Mesenchymal stem cell (in vitro differentiated cells and primary cell): Measurements from ENCODE around the gene UTP4.

Experiments
- DNase-seq: peaks from one replicate; pipeline ENCODE4 v3.0.0-alpha.2; 2013
- H2AFZ ChIP-seq: one replicate; pipeline ENCODE4 v1.6.1; 2013; ENCODE audit warnings: low read depth, mild to moderate bottlenecking, control low read depth, inconsistent platforms, low read length, moderate library complexity
- H2AK5ac ChIP-seq: 2 replicates; pipeline ENCODE4 v1.6.1; 2013; ENCODE audit warnings: low read length, moderate library complexity, mild to moderate bottlenecking, inconsistent platforms; ENCODE audit not compliant: severe bottlenecking
- H2BK120ac ChIP-seq: one replicate; pipeline ENCODE4 v1.6.1; 2013; ENCODE audit warnings: low read depth, mild to moderate bottlenecking, inconsistent platforms, low read length, moderate library complexity
- H2BK12ac ChIP-seq, 2 experiments: one replicate each; pipeline ENCODE4 v1.6.1; 2013; ENCODE audit warnings: inconsistent platforms in 2 of 2, low read length in 2 of 2, mild to moderate bottlenecking in 2 of 2, moderate library complexity in 2 of 2, control low read depth in 1 of 2
- H2BK15ac ChIP-seq: one replicate; pipeline ENCODE4 v1.6.1; 2013; ENCODE audit warnings: mild to moderate bottlenecking, low read depth, inconsistent platforms; ENCODE audit not compliant: poor library complexity, severe bottlenecking
- H2BK5ac ChIP-seq: 2 replicates; pipeline ENCODE4 v1.6.1; 2013; ENCODE audit warnings: low read depth, mild to moderate bottlenecking, low read length, control low read depth, inconsistent platforms; ENCODE audit not compliant: poor library complexity, severe bottlenecking
- H3K14ac ChIP-seq, 2 experiments: one replicate each; pipeline ENCODE4 v1.6.1; 2013; ENCODE audit warnings: inconsistent platforms in 2 of 2, low read length in 2 of 2, control low read depth in 1 of 2, mild to moderate bottlenecking in 1 of 2, moderate library complexity in 1 of 2
- H3K18ac ChIP-seq, 2 experiments: one replicate each; pipeline ENCODE4 v1.6.1; 2013; ENCODE audit warnings: inconsistent platforms in 2 of 2, low read length in 2 of 2, control low read depth in 1 of 2, low read depth in 1 of 2, mild to moderate bottlenecking in 1 of 2
- H3K23ac ChIP-seq, 2 experiments: one replicate each; pipeline ENCODE4 v1.6.1; 2013; ENCODE audit warnings: inconsistent platforms in 2 of 2, low read length in 2 of 2, mild to moderate bottlenecking in 2 of 2, moderate library complexity in 2 of 2, control low read depth in 1 of 2
- H3K27ac ChIP-seq: 2 replicates; pipeline ENCODE4 v1.5.1; 2013; ENCODE audit warnings: mild to moderate bottlenecking, moderate library complexity, low read length, control low read depth, inconsistent platforms; ENCODE audit not compliant: poor library complexity, severe bottlenecking
- H3K27me3 ChIP-seq, 2 experiments: 2 replicates each; pipeline versions ENCODE4 v1.6.1 to v1.7.0; 2013; ENCODE audit warnings: low read length in 2 of 2, mild to moderate bottlenecking in 2 of 2, moderate library complexity in 2 of 2, control low read depth in 1 of 2, inconsistent platforms in 1 of 2; ENCODE audit not compliant: control insufficient read depth in 1 of 2, insufficient read depth in 1 of 2
- H3K36me3 ChIP-seq, 2 experiments: 2 replicates each; pipeline versions ENCODE4 v1.6.1 to v1.7.0; 2013; ENCODE audit warnings: low read length in 2 of 2, control low read depth in 1 of 2, inconsistent platforms in 1 of 2, low read depth in 1 of 2, mild to moderate bottlenecking in 1 of 2; ENCODE audit not compliant: insufficient read depth in 2 of 2, control insufficient read depth in 1 of 2
- H3K4ac ChIP-seq, 2 experiments: one replicate each; pipeline ENCODE4 v1.6.1; 2013; ENCODE audit warnings: inconsistent platforms in 2 of 2, low read length in 2 of 2, mild to moderate bottlenecking in 2 of 2, moderate library complexity in 2 of 2, control low read depth in 1 of 2, low read depth in 1 of 2
- H3K4me1 ChIP-seq: 2 replicates; pipeline ENCODE4 v1.6.1; 2013; ENCODE audit warnings: low read depth, low read length, control low read depth; ENCODE audit not compliant: control insufficient read depth, insufficient read depth
- H3K4me2 ChIP-seq: 2 replicates; pipeline ENCODE4 v1.6.1; 2013; ENCODE audit warnings: low read length, mild to moderate bottlenecking, inconsistent platforms; ENCODE audit not compliant: poor library complexity, severe bottlenecking
- H3K4me3 ChIP-seq, 2 experiments: 2 replicates each; pipeline versions ENCODE4 v1.5.1 to v1.7.0; 2013; ENCODE audit warnings: low read length in 2 of 2, mild to moderate bottlenecking in 2 of 2, control low read depth in 1 of 2, low read depth in 1 of 2; ENCODE audit not compliant: insufficient read depth in 1 of 2
- H3K79me1 ChIP-seq: replicated peaks from 2 replicates; pipeline ENCODE4 v1.6.1; 2013; ENCODE audit warnings: mild to moderate bottlenecking, control low read depth, low read length, inconsistent platforms; ENCODE audit not compliant: poor library complexity, severe bottlenecking
- H3K9ac ChIP-seq: 2 replicates; pipeline ENCODE4 v1.7.0; 2013; ENCODE audit warnings: mild to moderate bottlenecking, low read length, moderate library complexity
- H3K9me3 ChIP-seq: 2 replicates; pipeline ENCODE4 v1.7.0; 2013; ENCODE audit warnings: mild to moderate bottlenecking, low read length; ENCODE audit not compliant: control insufficient read depth
- H4K8ac ChIP-seq: one replicate; pipeline ENCODE4 v1.6.1; 2013; ENCODE audit warnings: inconsistent platforms, mild to moderate bottlenecking, low read length, moderate library complexity
- H4K91ac ChIP-seq: one replicate; pipeline ENCODE4 v1.6.1; 2013; ENCODE audit warnings: mild to moderate bottlenecking, low read length, inconsistent platforms
- WGBS: methylation state at CpG from one replicate; pipeline ENCODE4 v1.1.7; 2013; ENCODE audit warnings: mixed read lengths; 5-methylcytosine and 5-hydroxymethylcytosine counted together

Gene UTP4

DNA sequence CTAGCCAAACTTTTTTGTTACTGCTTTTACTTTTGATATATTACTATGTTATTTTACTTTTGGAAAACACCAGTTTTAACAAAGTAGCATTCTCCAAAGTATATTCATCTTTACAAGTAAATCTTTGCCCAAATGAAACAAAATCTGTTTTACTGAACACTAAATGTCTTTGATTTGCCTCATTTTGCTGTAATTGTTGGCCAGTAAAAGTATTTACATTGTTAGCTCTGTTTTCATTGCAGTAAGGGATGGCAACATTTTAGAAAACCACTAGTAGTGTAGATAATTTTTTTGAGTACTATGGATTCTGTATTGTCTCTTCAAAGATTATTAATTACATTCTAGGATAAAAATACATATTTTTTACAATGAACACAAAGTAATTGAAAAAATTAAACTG, 65.1 kb downstream of the UTP4 start:
- no peak overlapping the region for H3K4me2 ChIP-seq
- peaks cover 3% of the 10 kb centered on the region for H3K4me1 ChIP-seq
- no peak overlapping the region for H4K8ac ChIP-seq
- no peak overlapping the region for H3K18ac ChIP-seq
- no peak overlapping the region for H3K9ac ChIP-seq
- no peak overlapping the region for H3K14ac ChIP-seq
- H2BK12ac ChIP-seq, result no peak overlapping the region
- H4K91ac ChIP-seq, result no peak overlapping the region
- no peaks in the 10 kb centered on the region for H3K9me3 ChIP-seq
- no peak overlapping the region for H2AK5ac ChIP-seq
- H2BK5ac ChIP-seq, result no peak overlapping the region
- no peaks in the 10 kb centered on the region for H3K27me3 ChIP-seq
- H3K27ac ChIP-seq, result no peak overlapping the region
- no peak overlapping the region for H3K4me3 ChIP-seq
- no peak overlapping the region for H2AFZ ChIP-seq
- peaks cover 13% of the 10 kb centered on the region for H3K79me1 ChIP-seq
- H2BK15ac ChIP-seq, result no peak overlapping the region
- H3K36me3 ChIP-seq, result no peaks in the 10 kb centered on the region
- no peak overlapping the region for H3K4ac ChIP-seq
- no peak for DNase-seq
- H3K23ac ChIP-seq, result no peak overlapping the region
- no peak overlapping the region for H2BK120ac ChIP-seq

DNA sequence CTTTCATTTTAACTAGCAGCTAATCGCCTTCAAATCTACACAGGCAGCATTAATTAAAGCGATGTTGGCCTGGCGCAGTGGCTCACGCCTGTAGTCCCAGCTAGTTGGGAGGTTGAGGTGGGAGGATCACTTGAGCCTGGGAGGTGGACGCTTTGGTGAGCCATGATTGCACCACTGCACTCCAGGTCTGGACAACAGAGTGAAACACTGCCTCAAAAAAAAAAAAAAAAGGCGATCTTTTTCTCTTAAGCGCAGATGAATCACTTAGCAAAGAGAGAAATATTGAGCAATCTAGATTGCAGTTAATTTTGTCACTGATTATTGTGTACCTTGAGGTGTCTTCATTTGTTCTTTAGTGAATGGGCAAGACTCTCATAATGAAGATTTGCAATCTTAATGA, 66.9 kb downstream of the UTP4 start:
- Histone ChIP-seq H3K79me1 (peaks cover 14% of the 10 kb centered on the region), H4K8ac (no peak overlapping the region), H3K23ac (no peak overlapping the region), H2AK5ac (no peak overlapping the region), H4K91ac (no peak overlapping the region), H3K14ac (no peak overlapping the region), H2BK12ac (no peak overlapping the region), H3K27ac (no peak overlapping the region), H3K9ac (peak overlapping the region; percentile 22), H3K4me3 (no peak overlapping the region), H3K27me3 (no peaks in the 10 kb centered on the region), H3K4me1 (peaks cover 4% of the 10 kb centered on the region), H2AFZ (no peak overlapping the region), H2BK5ac (no peak overlapping the region), H2BK15ac (no peak overlapping the region), H3K4me2 (no peak overlapping the region), H3K9me3 (no peaks in the 10 kb centered on the region), H3K18ac (no peak overlapping the region), H2BK120ac (no peak overlapping the region), H3K4ac (no peak overlapping the region), H3K36me3 (no peaks in the 10 kb centered on the region)
- WGBS, result 96% methylated on average over 7 of the region's 7 CpGs
- DNase-seq, result peak; percentile 55

DNA sequence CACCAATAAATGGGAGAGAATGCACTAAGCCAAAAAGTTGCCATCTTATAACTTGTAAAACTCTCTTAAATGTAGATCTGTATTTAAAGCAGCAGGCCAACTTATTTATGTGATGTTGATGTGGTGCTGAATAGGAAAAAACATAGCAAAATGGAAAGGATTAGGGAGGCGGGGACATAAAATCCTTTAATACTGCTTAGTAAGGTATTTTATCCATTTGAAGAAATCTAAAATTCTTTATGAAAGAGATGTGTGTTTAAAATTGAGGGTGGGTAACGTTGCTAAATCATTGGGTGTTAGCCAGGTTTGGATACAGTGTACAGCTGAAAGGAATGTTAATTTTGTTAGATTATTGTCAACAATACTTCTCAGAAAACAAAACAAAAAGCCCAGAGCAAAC, 68.8 kb downstream of the UTP4 start:
- Histone ChIP-seq H2BK15ac (no peak overlapping the region), H3K4me1 (peaks cover 5% of the 10 kb centered on the region), H3K4me3 (no peak overlapping the region), H3K36me3 (no peaks in the 10 kb centered on the region), H3K4ac (no peak overlapping the region), H3K27ac (no peak overlapping the region), H3K9me3 (no peaks in the 10 kb centered on the region), H2BK120ac (no peak overlapping the region), H2BK12ac (no peak overlapping the region), H2AK5ac (no peak overlapping the region), H2BK5ac (no peak overlapping the region), H3K14ac (no peak overlapping the region), H3K4me2 (no peak overlapping the region), H4K8ac (no peak overlapping the region), H2AFZ (no peak overlapping the region), H4K91ac (no peak overlapping the region), H3K18ac (no peak overlapping the region), H3K23ac (no peak overlapping the region), H3K27me3 (no peaks in the 10 kb centered on the region), H3K79me1 (peaks cover 10% of the 10 kb centered on the region), H3K9ac (peak overlapping the region; percentile 4)
- DNase-seq, result no peak
- 100% methylated on average over 1 of the region's 2 CpGs for WGBS

DNA sequence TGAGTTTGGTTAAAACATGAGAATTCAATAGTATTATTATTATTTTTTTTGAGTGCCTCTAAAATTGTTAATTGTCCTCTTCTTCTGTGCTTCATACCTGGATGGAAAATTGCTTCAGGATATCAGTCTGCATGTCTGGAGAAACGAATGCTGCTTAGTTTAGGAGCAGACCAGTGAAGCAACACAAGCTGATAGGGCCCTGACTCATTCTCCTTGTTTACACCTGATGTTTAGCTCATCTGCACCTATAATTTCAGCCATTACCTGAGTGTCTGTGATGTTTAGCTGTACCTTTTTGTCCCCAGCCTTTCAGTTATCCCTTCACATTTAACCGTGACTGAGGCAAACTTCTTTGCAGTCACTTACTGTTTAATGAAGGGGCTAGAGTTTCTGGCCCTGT, 69.3 kb downstream of the UTP4 start:
- Histone ChIP-seq H3K4me2 (no peak overlapping the region), H3K14ac (no peak overlapping the region), H2BK15ac (no peak overlapping the region), H4K8ac (no peak overlapping the region), H3K4me3 (no peak overlapping the region), H2BK120ac (no peak overlapping the region), H3K4ac (no peak overlapping the region), H3K79me1 (peaks cover 10% of the 10 kb centered on the region), H3K23ac (no peak overlapping the region), H4K91ac (no peak overlapping the region), H3K27me3 (no peaks in the 10 kb centered on the region), H3K18ac (no peak overlapping the region), H3K9ac (peak overlapping the region; percentile 4), H2BK5ac (no peak overlapping the region), H2AFZ (no peak overlapping the region), H2AK5ac (peak overlapping the region; percentile 22), H3K4me1 (peaks cover 5% of the 10 kb centered on the region), H3K9me3 (no peaks in the 10 kb centered on the region), H2BK12ac (peak overlapping the region in 1 of 2 experiments; percentile 10), H3K36me3 (no peaks in the 10 kb centered on the region), H3K27ac (no peak overlapping the region)
- DNase-seq, result no peak
- 82% methylated on average over 2 of the region's 2 CpGs for WGBS
